Measurements from ENCODE around the gene ATAD1. TPM values are rescaled to one million over a fixed set of nuclear protein-coding genes. Genes with fewer than 3 reads are reported as not detected.
A peak's percentile ranks its signal among the peaks of the same experiment; 100 is the strongest.
"Not testable (repeated sequence)": the region's sequence is repeated elsewhere in the genome, so short reads cannot be mapped to it uniquely, and the experiment has no call there.

The ATAD1 gene
- total RNA-seq, 2 donors from 2014 or later = 25.1 to 32.2 TPM

- peaks cover 16% of the 10 kb centered on the region for H3K36me3 Mint-ChIP-seq (ENCODE audit: low read depth)
- ATAC-seq = no peak
- H3K4me1 Mint-ChIP-seq = peaks cover 23% of the 10 kb centered on the region
- no peak for DNase-seq
- H3K9me3 ChIP-seq (ENCODE audit: control insufficient read depth, low read length, poor library complexity, severe bottlenecking) = no peaks in the 10 kb centered on the region
- no peak overlapping the region for H3K27ac Mint-ChIP-seq
- H3K27me3 Mint-ChIP-seq = no peaks in the 10 kb centered on the region
- H3K4me3 Mint-ChIP-seq = no peak overlapping the region
Measured at GRCh38 chr10:87804939-87805569, 13.0 kb downstream of the ATAD1 start.

GRCh38 chr10:87803831-87804230 is 14.2 kb downstream of the ATAD1 start:
- H3K9me3 ChIP-seq (ENCODE audit: control insufficient read depth, low read length, poor library complexity, severe bottlenecking) = no peaks in the 10 kb centered on the region
- H3K4me3 Mint-ChIP-seq = no peak overlapping the region
- ATAC-seq (no peak), DNase-seq (no peak)
- H3K4me1 Mint-ChIP-seq = peaks cover 24% of the 10 kb centered on the region
- peaks cover 16% of the 10 kb centered on the region for H3K36me3 Mint-ChIP-seq (ENCODE audit: low read depth)
- H3K27me3 Mint-ChIP-seq = no peaks in the 10 kb centered on the region
- H3K27ac Mint-ChIP-seq = no peak overlapping the region

GRCh38 chr10:87803328-87803727 is 14.7 kb downstream of the ATAD1 start:
- no peaks in the 10 kb centered on the region for H3K9me3 ChIP-seq (ENCODE audit: control insufficient read depth, low read length, poor library complexity, severe bottlenecking)
- Mint-ChIP-seq H3K27me3 (no peaks in the 10 kb centered on the region), H3K36me3 (ENCODE audit: low read depth) (peaks cover 16% of the 10 kb centered on the region), H3K4me1 (peaks cover 24% of the 10 kb centered on the region), H3K27ac (no peak overlapping the region), H3K4me3 (no peak overlapping the region)
- ATAC-seq = no peak
- DNase-seq = no peak

GRCh38 chr10:87801813-87802435 is 16.1 kb downstream of the ATAD1 start:
- H3K9me3 ChIP-seq (ENCODE audit: control insufficient read depth, low read length, poor library complexity, severe bottlenecking); DNase-seq; H3K4me3 Mint-ChIP-seq; H3K27ac Mint-ChIP-seq; H3K27me3 Mint-ChIP-seq; ATAC-seq: not testable (repeated sequence)
- Mint-ChIP-seq H3K36me3 (ENCODE audit: low read depth) (peaks cover 16% of the 10 kb centered on the region), H3K4me1 (peaks cover 28% of the 10 kb centered on the region)

GRCh38 chr10:87799860-87800259 is 18.2 kb downstream of the ATAD1 start:
- no peak overlapping the region for H3K27ac Mint-ChIP-seq
- H3K27me3 Mint-ChIP-seq = no peaks in the 10 kb centered on the region
- H3K9me3 ChIP-seq (ENCODE audit: control insufficient read depth, low read length, poor library complexity, severe bottlenecking) = no peaks in the 10 kb centered on the region
- peaks cover 5% of the 10 kb centered on the region for H3K36me3 Mint-ChIP-seq (ENCODE audit: low read depth)
- no peak overlapping the region for H3K4me3 Mint-ChIP-seq
- ATAC-seq = no peak
- DNase-seq = no peak
- peaks cover 20% of the 10 kb centered on the region for H3K4me1 Mint-ChIP-seq

GRCh38 chr10:87798082-87798481 is 19.9 kb downstream of the ATAD1 start:
- no peaks in the 10 kb centered on the region for H3K9me3 ChIP-seq (ENCODE audit: control insufficient read depth, low read length, poor library complexity, severe bottlenecking)
- ATAC-seq (no peak), DNase-seq (no peak)
- Mint-ChIP-seq H3K4me3 (no peak overlapping the region), H3K36me3 (ENCODE audit: low read depth) (no peaks in the 10 kb centered on the region), H3K4me1 (peaks cover 24% of the 10 kb centered on the region), H3K27me3 (no peaks in the 10 kb centered on the region), H3K27ac (no peak overlapping the region)

- Mint-ChIP-seq H3K36me3 (ENCODE audit: low read depth) (no peaks in the 10 kb centered on the region), H3K4me1 (peaks cover 30% of the 10 kb centered on the region), H3K4me3 (no peak overlapping the region), H3K27me3 (no peaks in the 10 kb centered on the region), H3K27ac (peak overlapping the region; percentile 67)
- DNase-seq (no peak), ATAC-seq (no peak)
- no peaks in the 10 kb centered on the region for H3K9me3 ChIP-seq (ENCODE audit: control insufficient read depth, low read length, poor library complexity, severe bottlenecking)
Measured at GRCh38 chr10:87794285-87794684, 23.7 kb downstream of the ATAD1 start.

GRCh38 chr10:87790185-87790584 is 27.8 kb downstream of the ATAD1 start:
- Mint-ChIP-seq H3K27ac (no peak overlapping the region), H3K4me1 (peaks cover 23% of the 10 kb centered on the region), H3K36me3 (ENCODE audit: low read depth) (peaks cover 2% of the 10 kb centered on the region), H3K4me3 (no peak overlapping the region), H3K27me3 (no peaks in the 10 kb centered on the region)
- H3K9me3 ChIP-seq (ENCODE audit: control insufficient read depth, low read length, poor library complexity, severe bottlenecking) = no peaks in the 10 kb centered on the region
- DNase-seq (no peak), ATAC-seq (no peak)

DNA sequence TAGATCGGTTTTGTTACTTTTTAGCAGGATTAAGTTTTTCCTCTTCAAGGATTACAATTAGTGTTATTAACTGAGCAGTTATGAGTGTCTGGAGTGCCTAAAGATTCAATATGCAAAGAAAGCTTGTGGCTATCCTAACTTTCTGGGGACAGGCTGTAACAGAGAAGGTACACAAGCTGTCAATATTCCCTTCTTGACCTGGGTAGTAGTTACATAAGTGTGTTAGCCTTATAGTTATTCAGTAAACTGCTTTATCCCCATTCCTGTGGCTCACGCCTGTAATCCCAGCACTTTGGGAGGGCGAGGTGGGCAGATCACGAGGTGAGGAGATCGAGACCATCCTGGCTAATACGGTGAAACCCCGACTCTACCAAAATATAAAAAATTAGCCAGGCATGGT is 31.6 kb downstream of the ATAD1 start:
- no peak overlapping the region for H3K4me3 Mint-ChIP-seq
- ATAC-seq (no peak), DNase-seq (no peak)
- H3K36me3 Mint-ChIP-seq (ENCODE audit: low read depth) = peaks cover 6% of the 10 kb centered on the region
- H3K27me3 Mint-ChIP-seq = no peaks in the 10 kb centered on the region
- H3K4me1 Mint-ChIP-seq = peaks cover 13% of the 10 kb centered on the region
- H3K9me3 ChIP-seq (ENCODE audit: control insufficient read depth, low read length, poor library complexity, severe bottlenecking) = no peaks in the 10 kb centered on the region
- H3K27ac Mint-ChIP-seq = no peak overlapping the region

GRCh38 chr10:87782721-87783120 is 35.3 kb downstream of the ATAD1 start:
- Mint-ChIP-seq H3K36me3 (ENCODE audit: low read depth) (peaks cover 5% of the 10 kb centered on the region), H3K27ac (no peak overlapping the region), H3K4me1 (peaks cover 8% of the 10 kb centered on the region), H3K27me3 (no peaks in the 10 kb centered on the region), H3K4me3 (no peak overlapping the region)
- DNase-seq (no peak), ATAC-seq (no peak)
- no peaks in the 10 kb centered on the region for H3K9me3 ChIP-seq (ENCODE audit: control insufficient read depth, low read length, poor library complexity, severe bottlenecking)

GRCh38 chr10:87781545-87781944 is 36.5 kb downstream of the ATAD1 start:
- Mint-ChIP-seq H3K4me1 (peaks cover 8% of the 10 kb centered on the region), H3K27me3 (no peaks in the 10 kb centered on the region), H3K36me3 (ENCODE audit: low read depth) (peaks cover 5% of the 10 kb centered on the region), H3K4me3 (no peak overlapping the region), H3K27ac (peak overlapping the region; percentile 47)
- no peak for ATAC-seq
- no peaks in the 10 kb centered on the region for H3K9me3 ChIP-seq (ENCODE audit: control insufficient read depth, low read length, poor library complexity, severe bottlenecking)
- DNase-seq = no peak

DNA sequence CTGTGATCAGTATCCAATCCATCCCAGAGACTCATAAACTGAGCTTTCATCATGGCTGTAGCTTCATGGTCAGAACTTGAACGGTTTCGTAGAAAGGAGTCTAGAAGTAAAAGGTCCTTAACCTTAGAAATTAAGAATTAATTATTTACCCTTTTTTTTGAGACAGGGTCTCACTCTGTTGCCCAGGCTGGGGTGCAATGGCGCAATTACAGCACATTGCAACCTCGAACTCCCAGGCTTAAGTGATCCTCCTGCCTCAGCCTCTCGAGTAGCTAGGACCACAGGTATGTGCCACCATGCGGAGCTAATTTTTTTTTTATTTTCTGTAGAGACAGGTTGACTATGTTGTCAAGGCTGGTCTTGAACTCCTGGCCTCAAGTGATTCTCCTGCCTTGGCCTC is 41.7 kb downstream of the ATAD1 start:
- no peaks in the 10 kb centered on the region for H3K9me3 ChIP-seq (ENCODE audit: control insufficient read depth, low read length, poor library complexity, severe bottlenecking)
- ATAC-seq (no peak), DNase-seq (no peak)
- Mint-ChIP-seq H3K36me3 (ENCODE audit: low read depth) (peaks cover 4% of the 10 kb centered on the region), H3K4me3 (no peak overlapping the region), H3K27ac (peak overlapping the region; percentile 54), H3K27me3 (no peaks in the 10 kb centered on the region), H3K4me1 (peaks cover 4% of the 10 kb centered on the region)

- Mint-ChIP-seq H3K4me1 (peaks cover 4% of the 10 kb centered on the region), H3K36me3 (ENCODE audit: low read depth) (peaks cover 4% of the 10 kb centered on the region), H3K4me3 (no peak overlapping the region), H3K27ac (peak overlapping the region; percentile 54), H3K27me3 (no peaks in the 10 kb centered on the region)
- no peak for ATAC-seq
- DNase-seq = no peak
- H3K9me3 ChIP-seq (ENCODE audit: control insufficient read depth, low read length, poor library complexity, severe bottlenecking) = no peaks in the 10 kb centered on the region
Measured at GRCh38 chr10:87775766-87776165, 42.3 kb downstream of the ATAD1 start.

DNA sequence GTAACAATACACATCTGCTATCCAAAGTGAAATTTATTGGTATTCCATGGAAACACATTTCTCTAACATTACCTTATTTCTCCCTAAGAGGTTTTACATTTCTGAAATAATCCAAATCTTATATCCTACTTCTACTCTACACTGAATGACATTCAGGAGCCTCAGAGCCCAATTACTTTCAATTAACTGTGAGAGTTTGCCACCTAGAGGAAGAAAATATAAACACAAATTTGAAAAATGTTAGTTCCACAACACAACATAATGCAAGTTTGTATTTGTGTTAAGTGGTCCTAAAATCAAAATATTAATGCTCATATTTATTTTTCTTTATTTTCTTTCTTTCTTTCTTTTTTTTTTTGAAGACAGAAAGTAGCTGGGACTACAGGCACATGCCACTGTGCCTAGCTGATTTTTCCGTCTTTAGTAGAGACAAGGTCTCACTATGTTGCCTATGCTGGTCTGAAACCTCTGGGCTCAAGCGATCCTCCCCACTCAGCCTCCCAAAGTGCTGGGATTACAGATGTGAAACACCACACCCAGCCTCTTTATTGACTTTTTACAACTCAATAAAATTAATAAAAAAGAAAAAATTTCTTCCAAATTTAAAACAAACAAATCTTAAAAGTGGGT is 46.0 kb downstream of the ATAD1 start:
- DNase-seq (no peak), ATAC-seq (no peak)
- Mint-ChIP-seq H3K4me3 (no peak overlapping the region), H3K27me3 (no peaks in the 10 kb centered on the region), H3K36me3 (ENCODE audit: low read depth) (peaks cover 10% of the 10 kb centered on the region), H3K4me1 (peaks cover 4% of the 10 kb centered on the region), H3K27ac (no peak overlapping the region)
- no peaks in the 10 kb centered on the region for H3K9me3 ChIP-seq (ENCODE audit: control insufficient read depth, low read length, poor library complexity, severe bottlenecking)
